ENCODE results near the gene CALU.

DNA sequence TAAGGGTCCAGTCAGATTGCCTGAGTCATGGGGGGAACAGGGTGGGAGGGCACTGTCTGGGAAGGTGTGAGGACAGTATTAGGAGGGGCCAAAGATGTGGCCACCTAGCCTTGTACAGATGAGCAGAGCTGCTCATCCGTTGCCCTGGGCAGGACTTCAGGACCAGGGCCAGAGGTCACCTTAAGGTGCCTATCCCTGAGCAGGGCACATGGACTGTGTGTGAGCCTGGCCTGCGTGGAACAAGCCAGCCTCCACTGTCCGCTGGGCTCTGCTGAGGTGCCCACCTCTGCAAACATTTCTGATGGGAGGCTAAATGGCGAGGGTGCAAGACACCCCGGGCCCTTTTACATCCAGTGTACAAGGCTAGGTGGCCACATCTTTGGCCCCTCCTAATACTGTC, 39.8 kb downstream of the CALU start:
- TF ChIP-seq, protein P1, sequence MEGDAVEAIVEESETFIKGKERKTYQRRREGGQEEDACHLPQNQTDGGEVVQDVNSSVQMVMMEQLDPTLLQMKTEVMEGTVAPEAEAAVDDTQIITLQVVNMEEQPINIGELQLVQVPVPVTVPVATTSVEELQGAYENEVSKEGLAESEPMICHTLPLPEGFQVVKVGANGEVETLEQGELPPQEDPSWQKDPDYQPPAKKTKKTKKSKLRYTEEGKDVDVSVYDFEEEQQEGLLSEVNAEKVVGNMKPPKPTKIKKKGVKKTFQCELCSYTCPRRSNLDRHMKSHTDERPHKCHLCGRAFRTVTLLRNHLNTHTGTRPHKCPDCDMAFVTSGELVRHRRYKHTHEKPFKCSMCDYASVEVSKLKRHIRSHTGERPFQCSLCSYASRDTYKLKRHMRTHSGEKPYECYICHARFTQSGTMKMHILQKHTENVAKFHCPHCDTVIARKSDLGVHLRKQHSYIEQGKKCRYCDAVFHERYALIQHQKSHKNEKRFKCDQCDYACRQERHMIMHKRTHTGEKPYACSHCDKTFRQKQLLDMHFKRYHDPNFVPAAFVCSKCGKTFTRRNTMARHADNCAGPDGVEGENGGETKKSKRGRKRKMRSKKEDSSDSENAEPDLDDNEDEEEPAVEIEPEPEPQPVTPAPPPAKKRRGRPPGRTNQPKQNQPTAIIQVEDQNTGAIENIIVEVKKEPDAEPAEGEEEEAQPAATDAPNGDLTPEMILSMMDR (IDR thresholded peaks at IDR 0.05): no peak
- TF ChIP-seq EP300 (IDR thresholded peaks at IDR 0.05): no peak
- no peak for TF ChIP-seq POLR2AphosphoS5 (IDR thresholded peaks at IDR 0.05)
- no peak for TF ChIP-seq POLR2A (IDR thresholded peaks at IDR 0.05)

All from suprapubic skin (tissue), 4 donors.